Endometrial microvascular endothelial cells (primary cell): ENCODE results near the gene MYH7B. TPM values are rescaled to one million over a fixed set of nuclear protein-coding genes. Genes with fewer than 3 reads are reported as not detected.

Experiments
- in situ Hi-C: cut with HindIII; loops from 2 replicates; pipeline ENCODE4 v1.10.0; 2017; ENCODE audit warnings: low sequenced_read_pairs, low pct_unique_long_range_greater_than_20kb; ENCODE audit errors: inconsistent ontology term
- total RNA-seq: library from RNA; depleted of rRNA; stranded (reverse); fragments of >200 nt; gene quantifications from one replicate; pipeline ENCODE4 v1.2.3, GENCODE V29; 2015; ENCODE audit errors: inconsistent ontology term

The MYH7B gene
- total RNA-seq, 1 donor from 2014 or later, result not detected

GRCh38 chr20:35000922-35001595, 45.4 kb downstream of the MYH7B start:
- in situ Hi-C loops, result no loop called here

GRCh38 chr20:35001596-35002362, 46.1 kb downstream of the MYH7B start:
- in situ Hi-C loops, result no loop called here

DNA sequence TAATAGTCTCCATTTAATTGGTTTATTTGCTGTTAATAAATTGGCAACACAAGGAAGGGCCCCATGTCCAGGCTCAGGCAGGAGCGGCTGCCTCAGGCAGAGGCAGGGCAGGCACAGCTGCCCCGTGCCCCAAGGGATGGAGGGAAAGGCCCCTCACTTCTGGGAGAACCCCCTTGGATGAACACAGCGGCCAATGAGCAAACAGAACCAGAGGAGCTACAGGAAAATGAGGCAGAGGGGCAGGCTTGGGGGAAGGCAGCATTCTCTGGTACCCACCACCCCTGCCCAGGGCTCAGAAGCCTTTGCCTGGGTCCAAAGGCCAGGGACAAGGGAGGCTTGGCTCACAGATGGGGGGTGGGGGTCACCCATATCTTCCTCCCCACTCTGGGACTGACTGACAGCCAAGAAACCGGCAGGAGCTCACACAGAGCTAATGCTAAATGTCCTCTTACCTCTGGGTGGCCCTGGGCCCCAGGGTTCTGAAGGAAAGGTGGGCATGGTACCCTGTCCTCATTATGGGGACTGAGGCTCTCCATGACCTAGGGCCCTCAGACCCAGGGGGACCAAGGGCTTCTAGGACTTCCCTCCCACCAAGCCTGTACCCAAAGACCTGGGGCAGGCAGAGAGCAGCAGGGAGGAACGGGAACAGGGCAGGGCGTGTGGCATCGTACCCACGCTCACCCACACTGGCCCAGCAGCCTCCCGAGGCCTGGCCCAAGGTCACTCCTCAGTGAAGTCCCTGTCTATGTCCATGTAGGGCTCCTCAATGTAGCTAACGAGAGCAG, 47.0 kb downstream of the MYH7B start:
- in situ Hi-C loops, result no loop called here

DNA sequence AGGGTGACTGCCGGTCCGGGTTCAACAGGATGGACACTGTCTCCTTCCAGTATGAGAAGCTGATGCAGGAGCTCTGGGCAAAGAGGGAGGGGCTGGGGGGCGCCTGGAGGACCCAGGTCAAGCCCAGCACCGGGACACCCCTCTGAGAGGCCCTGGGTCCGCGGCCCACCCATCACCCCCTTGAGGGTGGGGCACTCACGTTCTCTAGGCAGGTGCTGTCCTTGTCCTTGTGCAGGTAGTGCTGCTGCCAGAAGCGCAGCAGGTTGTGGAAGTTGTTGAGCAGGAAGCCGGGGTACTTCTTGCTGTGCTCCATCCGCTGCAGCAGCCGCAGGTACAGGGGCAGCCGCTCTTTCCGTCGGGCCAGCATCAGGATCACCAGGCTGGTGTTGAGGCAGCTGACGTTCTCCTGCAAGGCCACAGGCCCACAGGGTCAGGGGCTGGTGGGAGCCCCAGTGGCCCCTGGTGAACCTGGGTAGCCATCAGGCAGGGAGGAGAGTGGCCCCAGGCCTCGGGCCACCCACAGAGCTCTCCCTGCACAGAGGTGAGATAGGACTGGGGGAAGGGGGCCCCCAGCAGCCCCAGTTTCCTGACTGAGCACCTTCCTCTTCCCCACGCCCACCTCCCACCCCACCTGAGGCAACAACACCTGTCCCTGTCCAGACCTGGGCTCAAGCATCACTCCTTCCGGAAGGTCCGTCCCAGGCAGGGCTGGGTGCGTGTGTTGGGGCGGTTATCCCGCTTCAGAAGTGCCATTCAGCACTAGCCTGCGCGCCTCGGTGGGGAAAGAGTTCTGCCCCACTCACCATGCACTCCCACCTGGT, 47.8 kb downstream of the MYH7B start:
- in situ Hi-C loops, result no loop called here

- in situ Hi-C loops, result no loop called here
Observed at GRCh38 chr20:35004051-35004725, 48.5 kb downstream of the MYH7B start.

DNA sequence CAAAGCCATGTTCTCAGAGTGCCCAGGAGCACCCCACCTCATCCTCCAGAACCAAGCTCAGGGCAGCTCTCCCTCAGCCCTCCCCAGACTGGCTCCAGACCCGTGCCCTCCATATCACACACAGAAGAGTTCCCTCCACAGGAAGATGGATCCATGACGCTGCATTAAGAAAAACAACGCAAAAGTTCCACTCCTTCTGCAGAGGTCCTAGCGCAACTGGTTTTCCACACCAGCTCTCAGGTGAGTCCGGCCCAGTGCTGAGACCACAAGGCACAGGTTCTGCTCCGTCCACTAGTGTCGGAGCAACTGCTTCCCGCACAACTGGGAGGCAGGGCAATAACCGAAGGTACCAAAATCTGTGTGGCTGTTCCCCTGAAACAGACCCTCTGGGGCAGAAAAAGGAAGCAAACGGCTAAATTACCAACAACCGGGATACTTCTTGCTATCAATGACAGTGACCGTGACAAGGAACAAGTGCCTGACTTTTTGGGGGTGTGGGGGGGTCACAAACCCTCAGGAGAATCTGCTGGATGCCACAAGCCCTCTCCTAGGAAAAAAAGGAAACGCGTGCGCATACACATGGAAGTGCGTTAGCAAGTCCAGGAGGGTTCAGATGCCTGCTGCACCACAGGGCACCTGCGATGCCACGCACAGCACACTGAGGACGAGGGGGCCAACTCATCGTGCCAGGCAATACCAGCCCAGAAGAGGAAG, 49.2 kb downstream of the MYH7B start:
- in situ Hi-C loops, result no loop called here

Other genes with a start within 250 kb of the MYH7B start
- gene NCOA6, start 130.2 kb upstream of the MYH7B start, total RNA-seq, result 12.4 TPM
- 0.19 TPM for gene GGT7, start 83.0 kb upstream of the MYH7B start, total RNA-seq
- gene ACSS2, start 79.3 kb upstream of the MYH7B start, total RNA-seq, result 38.2 TPM
- 141 TPM for gene GSS, start 62 bp upstream of the MYH7B start, total RNA-seq
- gene TRPC4AP, start 136.9 kb downstream of the MYH7B start, total RNA-seq, result 92.9 TPM
- 67.7 TPM for gene EDEM2, start 191.5 kb downstream of the MYH7B start, total RNA-seq
- gene PROCR, start 216.2 kb downstream of the MYH7B start, total RNA-seq, result 344 TPM